ENCODE data around the gene CRY2.

The CRY2 gene

GRCh38 chr11:45857961-45858474, 10.7 kb downstream of the CRY2 start:
- peak; percentile 96 for DNase-seq (ENCODE audit: low read depth)
- H3K4me3 ChIP-seq (ENCODE audit: control insufficient read depth, low read depth, low read length): no peak overlapping the region
- no peak for TF ChIP-seq CTCF (conservative IDR thresholded peaks at IDR 0.05; ENCODE audit: control insufficient read depth, insufficient read depth, low read depth, low read length)

GRCh38 chr11:45858751-45859398, 11.6 kb downstream of the CRY2 start:
- H3K4me3 ChIP-seq (ENCODE audit: control insufficient read depth, low read depth, low read length): no peak overlapping the region
- TF ChIP-seq CTCF (conservative IDR thresholded peaks at IDR 0.05; ENCODE audit: control insufficient read depth, insufficient read depth, low read depth, low read length): no peak
- DNase-seq (ENCODE audit: low read depth): no peak

GRCh38 chr11:45859661-45860140, 12.4 kb downstream of the CRY2 start:
- DNase-seq (ENCODE audit: low read depth): peak; percentile 98
- no peak overlapping the region for H3K4me3 ChIP-seq (ENCODE audit: control insufficient read depth, low read depth, low read length)
- no peak for TF ChIP-seq CTCF (conservative IDR thresholded peaks at IDR 0.05; ENCODE audit: control insufficient read depth, insufficient read depth, low read depth, low read length)

- no peak for TF ChIP-seq CTCF (conservative IDR thresholded peaks at IDR 0.05; ENCODE audit: control insufficient read depth, insufficient read depth, low read depth, low read length)
- no peak for DNase-seq (ENCODE audit: low read depth)
- no peak overlapping the region for H3K4me3 ChIP-seq (ENCODE audit: control insufficient read depth, low read depth, low read length)
These were observed 13.1 kb downstream of the CRY2 start for GRCh38 chr11:45860348-45860747.

GRCh38 chr11:45860764-45861510, 13.7 kb downstream of the CRY2 start:
- TF ChIP-seq CTCF (conservative IDR thresholded peaks at IDR 0.05; ENCODE audit: control insufficient read depth, insufficient read depth, low read depth, low read length): no peak
- H3K4me3 ChIP-seq (ENCODE audit: control insufficient read depth, low read depth, low read length): no peak overlapping the region
- DNase-seq (ENCODE audit: low read depth): no peak

- no peak for TF ChIP-seq CTCF (conservative IDR thresholded peaks at IDR 0.05; ENCODE audit: control insufficient read depth, insufficient read depth, low read depth, low read length)
- H3K4me3 ChIP-seq (ENCODE audit: control insufficient read depth, low read depth, low read length): no peak overlapping the region
- no peak for DNase-seq (ENCODE audit: low read depth)
These were observed 16.8 kb downstream of the CRY2 start for GRCh38 chr11:45864041-45864440.

Measured in fibroblast of mammary gland (primary cell).